ENCODE measurements around the gene VAV1. TPM values are rescaled to one million over a fixed set of nuclear protein-coding genes. Genes with fewer than 3 reads are reported as not detected.
"Not testable (repeated sequence)": the region's sequence is repeated elsewhere in the genome, so short reads cannot be mapped to it uniquely, and the experiment has no call there.

VAV1 gene
- total RNA-seq, 1 experiment from 2014 or later: 0.06 TPM

DNA sequence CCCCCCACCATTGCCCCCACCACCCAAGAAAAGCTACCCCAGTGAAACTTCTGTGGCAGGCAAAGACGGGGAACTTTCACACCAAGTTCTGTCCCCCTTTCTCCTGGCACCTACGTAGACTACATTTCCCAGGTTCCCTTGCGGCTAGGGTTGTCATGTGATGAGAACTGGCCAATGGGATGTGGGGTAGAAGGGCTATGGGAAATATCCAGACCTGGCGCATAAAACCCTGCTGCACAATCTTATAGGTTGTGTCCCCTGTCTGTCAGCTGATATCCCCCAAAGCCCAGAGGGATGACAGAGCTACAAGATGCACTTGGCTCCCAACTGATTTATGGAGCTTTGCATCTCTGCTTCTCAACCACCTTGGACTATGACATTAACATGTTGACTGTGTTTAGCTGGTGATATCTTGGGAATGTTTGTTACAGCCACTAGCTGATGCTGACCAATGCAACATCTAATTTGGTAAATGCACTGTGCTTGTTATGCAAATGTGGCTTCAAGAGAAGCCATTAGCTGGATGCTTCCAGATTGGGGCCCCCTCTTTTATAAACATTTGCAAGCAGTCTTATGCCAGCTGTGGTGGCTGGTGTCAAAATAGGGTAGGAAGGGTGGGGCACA, 11.3 kb upstream of the VAV1 start:
- no peak for DNase-seq (ENCODE audit: low spot score)

DNA sequence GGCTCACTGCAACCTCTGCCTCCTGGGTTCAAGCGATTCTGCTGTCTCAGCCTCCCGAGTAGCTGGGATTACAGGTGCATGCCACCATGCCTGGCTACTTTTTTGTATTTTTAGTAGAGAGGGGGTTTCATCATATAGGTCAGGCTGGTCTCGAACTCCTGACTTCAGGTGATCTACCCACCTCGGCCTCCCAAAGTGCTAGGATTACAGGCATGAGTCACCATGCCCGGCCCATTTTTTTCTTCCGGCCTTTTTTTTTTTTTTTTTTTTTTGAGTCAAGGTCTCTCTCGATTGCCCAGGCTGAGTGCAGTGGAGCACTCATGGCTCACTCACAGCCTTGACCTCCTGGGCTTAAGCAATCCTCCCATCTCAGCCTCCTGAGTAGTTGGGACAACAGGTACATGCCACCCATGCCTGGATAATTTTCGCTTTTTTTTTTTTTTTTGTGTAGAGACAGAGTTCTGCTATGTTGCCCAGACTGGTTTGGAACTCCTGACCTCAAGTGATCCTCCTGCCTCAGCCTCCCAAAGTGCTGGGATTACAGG, 10.2 kb upstream of the VAV1 start:
- DNase-seq (ENCODE audit: low spot score): not testable (repeated sequence)

DNA sequence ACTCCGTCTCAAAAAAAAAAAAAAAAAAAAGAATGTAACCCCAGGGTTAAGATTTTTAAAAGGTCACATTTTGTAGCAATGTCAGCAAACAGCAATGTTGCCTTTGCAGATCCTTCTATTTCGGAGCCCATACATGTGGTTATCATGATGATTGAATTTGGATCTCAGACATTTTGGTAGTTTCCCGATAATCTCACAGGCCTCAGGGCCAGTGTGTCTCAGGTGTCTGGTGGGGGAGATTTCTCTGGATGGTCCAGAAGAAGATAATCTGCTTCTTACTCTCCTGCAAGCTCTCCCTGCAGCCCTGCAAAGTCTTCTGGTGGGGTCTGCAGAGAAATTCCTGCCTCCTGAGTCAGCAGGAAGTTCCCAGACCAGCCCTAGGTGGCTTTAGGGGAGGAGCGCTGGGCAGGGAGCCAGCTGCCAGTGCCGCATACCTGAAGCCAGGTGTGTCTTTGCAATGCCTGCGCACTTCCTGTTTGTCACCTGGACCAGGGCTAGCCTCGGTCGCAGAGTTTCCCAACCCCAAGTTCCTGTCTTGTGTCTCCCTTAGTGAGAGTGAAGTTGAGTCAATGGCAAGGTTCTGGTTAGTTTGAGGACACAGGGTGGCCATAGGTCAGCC, 6.7 kb upstream of the VAV1 start:
- no peak for DNase-seq (ENCODE audit: low spot score)

DNA sequence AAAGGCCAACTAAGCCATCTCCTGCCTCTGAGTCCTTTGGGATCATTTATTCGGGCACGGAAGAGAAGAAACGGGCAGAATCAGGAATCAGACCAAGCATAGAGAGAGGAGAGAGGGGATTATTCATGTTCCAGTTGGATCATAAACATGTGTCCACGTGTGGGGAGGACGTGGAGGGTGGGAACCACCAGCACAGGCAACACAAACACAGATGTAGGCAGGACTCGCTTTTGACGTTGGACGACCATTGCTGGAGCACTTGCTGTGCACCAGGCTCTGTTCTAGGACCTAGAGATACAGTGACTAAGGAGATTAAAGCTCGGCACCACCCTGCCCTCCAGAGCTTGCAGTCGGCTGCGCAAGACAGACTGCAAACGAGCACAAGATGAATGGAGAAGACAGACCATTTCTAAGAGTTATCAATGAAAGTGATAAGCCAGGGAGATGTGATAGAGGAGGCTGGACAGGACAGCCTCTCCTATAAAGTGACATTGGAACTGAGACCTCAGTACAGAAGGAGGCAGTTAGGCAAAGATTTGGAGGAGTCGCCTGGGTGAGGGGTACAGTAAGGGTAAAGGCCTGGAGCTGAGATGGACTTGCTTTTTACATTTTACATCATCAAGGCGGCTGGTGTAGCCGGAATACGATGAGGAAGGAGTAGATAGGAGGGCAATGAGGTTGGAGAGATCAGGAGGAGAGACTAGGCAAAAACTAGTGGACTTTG, 6.0 kb upstream of the VAV1 start:
- no peak for DNase-seq (ENCODE audit: low spot score)

GRCh38 chr19:6767081-6767356, 5.5 kb upstream of the VAV1 start:
- DNase-seq (ENCODE audit: low spot score): no peak

DNA sequence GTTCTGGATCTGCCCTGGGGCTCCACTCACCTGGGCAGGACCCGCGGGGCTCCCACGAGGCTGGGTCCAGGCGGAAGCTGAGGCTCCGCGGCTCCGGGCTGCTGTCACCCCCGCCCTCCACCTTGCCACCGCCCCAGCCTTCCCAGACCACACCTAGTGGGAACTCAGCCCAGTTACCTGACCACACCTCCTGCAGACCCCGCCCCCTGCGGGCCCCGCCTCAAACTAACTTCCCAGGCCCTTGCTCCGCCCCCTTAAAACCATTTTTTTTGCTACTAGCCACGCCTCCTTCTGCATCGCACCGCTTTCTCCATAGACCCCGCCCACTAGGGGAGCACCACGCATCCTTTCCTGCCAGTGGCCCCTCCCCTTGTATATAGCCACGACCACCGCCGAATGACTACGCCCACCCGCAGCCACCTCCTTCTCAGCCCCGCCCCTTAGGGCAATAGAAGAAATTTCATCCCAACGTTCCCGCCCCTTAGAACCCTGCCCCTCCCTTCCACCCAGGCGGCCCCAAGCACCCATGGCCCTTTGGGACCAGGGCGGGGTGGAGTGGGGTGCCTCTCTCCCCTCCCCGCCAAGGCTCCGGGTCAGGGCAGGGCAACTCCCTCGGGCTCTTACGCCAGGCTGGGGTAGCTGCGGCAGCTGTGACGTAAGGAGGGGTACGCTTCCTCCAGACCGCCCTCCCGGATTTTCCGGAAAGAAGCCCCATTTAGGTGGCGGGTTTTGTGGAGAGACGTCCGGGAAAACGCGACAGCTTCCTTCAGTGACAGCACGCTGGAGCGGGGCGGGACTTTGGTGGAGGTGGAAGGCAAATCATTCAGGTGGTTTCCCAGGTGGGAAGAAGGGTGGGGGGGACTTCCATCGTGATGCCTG, 4.9 kb upstream of the VAV1 start, which contains the start of gene SH2D3A:
Gene SH2D3A (minus strand): TSS at position 79 of the 879 bp plus-strand sequence. CDS start 3,687 bp downstream, outside the sequence.
- DNase-seq (ENCODE audit: low spot score): no peak

- no peak for DNase-seq (ENCODE audit: low spot score)
Observed at GRCh38 chr19:6768236-6768785, 4.2 kb upstream of the VAV1 start.

DNA sequence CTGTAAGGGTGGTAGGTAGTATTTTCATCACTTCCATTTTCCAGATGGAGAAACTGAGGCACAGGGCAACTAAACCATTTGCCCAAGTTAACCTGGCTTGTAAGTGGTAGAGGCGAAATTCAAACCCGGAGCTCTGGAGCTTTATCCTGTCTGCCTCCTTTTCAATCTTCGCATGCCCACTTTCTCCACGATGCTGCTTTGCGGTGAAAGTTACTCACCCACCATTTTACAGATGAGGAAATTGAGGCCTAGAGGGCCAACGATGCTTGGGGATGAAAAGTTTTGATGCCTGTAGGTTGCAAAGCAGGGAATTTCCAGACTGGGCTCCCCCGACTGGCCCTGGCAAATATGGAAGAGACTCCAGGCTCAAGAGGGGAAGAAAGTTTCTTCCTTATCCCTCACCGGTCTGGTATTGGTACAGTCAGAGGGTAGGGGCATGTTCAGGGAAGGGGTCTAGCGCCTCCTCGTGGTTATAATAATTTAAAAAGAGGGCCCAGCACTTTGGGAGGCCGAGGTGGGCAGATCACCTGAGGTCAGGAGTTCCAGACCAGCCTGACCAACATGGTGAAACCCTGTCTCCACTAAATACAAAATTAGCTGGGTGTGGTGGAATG, 3.4 kb upstream of the VAV1 start:
- DNase-seq (ENCODE audit: low spot score): peak; percentile 38

GRCh38 chr19:6771648-6772027, 870 bp upstream of the VAV1 start:
- not testable (repeated sequence) for DNase-seq (ENCODE audit: low spot score)

- DNase-seq (ENCODE audit: low spot score): no peak
Observed at GRCh38 chr19:6772866-6773322, 386 bp downstream of the VAV1 start.

- DNase-seq (ENCODE audit: low spot score): no peak
Observed at GRCh38 chr19:6773323-6773931, 919 bp downstream of the VAV1 start.

DNA sequence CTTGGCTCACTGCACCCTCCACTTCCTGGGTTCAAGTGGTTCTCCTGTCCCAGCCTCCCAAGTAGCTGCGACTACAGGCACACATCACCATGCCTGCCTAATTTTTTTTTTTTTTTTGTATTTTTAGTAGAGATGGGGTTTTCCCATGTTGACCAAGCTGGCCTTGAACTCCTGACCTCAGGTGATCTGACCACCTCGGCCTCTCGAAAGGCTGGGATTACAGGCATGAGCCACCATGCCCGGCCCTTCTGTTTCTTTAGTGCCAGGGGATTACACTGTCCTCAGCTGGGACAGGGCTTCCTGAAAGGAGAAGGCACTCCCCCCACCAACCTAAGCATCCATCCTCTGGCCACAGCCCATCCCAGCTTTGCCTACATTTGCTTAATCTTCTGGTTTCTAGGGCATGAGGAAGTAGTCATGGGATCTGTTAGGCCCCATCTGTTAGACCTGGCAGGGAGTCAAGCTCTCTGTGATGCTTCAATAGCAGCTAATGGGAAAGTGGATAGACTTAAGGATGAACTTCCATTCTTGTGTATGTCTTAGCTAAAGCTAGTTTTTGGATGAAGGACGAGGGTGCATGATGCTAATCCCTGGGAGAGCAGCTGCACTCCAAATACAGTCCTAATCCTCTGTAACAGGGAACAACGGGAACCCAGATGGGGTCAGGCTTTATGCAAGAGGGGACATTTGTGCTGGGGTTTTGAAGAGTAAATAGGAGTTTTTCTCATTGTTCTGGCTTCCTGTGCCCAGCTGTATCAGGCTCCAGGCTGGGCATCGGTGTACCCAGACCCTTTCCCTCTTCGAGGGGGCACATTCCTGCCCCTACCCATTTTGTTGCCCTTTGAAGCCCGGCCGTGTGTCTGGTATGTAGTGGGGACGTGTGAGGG, 2.6 kb downstream of the VAV1 start:
- peak; percentile 48 for DNase-seq (ENCODE audit: low spot score)

DNA sequence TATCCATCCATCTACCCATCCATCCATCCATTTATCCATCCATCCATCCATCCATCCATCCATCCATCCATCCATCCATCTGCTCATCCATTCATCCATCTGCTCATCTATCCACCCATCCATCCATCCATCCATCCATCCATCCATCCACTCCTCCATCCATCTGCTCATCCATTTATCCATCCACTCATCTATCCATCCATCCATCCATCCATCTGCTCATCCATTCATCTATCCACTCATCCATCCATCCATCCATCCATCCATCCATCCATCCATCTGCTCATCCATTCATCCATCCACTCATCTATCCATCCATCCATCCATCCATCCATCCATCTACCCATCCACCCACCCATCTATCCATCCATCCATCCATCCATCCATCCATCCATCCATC, 3.5 kb downstream of the VAV1 start:
- DNase-seq (ENCODE audit: low spot score): not testable (repeated sequence)

- DNase-seq (ENCODE audit: low spot score): no peak
Observed at GRCh38 chr19:6776999-6777398, 4.5 kb downstream of the VAV1 start.

GRCh38 chr19:6777434-6777833, 4.9 kb downstream of the VAV1 start:
- DNase-seq (ENCODE audit: low spot score): no peak

GRCh38 chr19:6778386-6778785, 5.9 kb downstream of the VAV1 start:
- no peak for DNase-seq (ENCODE audit: low spot score)

- DNase-seq (ENCODE audit: low spot score): no peak
Observed at GRCh38 chr19:6779206-6779605, 6.7 kb downstream of the VAV1 start.

DNA sequence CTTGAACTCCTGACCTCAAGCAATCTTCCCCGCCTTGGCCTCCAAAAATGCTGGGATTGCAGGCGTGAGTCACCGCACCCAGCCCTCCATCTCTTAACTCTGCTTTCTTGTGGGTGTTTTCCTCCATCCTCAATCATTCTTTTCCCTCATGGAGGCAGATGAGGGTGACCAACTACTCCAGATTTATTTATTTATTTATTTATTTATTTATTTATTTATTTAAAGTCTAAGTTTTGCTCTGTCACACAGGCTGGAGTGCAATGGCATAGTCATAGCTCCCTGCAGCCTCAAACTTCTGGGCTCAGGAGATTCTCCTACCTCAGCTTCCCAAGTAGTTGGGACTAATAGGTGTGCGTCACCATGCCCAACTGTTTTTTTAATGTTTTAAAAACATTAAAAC, 14.9 kb downstream of the VAV1 start:
- DNase-seq (ENCODE audit: low spot score): no peak

DNA sequence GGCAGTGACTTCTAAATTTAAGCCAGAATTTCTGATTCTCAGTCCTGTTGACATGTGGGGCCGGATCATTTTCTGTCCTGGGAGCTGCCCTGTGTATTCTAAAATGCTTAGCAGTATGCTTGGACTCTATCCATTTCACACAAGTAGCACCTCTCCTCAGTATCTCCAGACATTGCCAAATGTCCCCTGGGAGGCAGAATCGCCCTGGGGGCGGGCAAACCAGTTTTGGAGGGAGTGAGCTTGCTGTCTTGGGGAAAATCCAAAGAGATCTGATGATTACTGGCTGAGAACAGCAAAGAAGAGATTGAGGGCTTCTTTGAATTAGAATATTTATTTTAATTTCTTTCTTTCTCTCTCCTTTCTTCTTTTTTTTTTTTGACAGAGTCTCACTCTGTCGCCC, 16.4 kb downstream of the VAV1 start:
- DNase-seq (ENCODE audit: low spot score): no peak

All from H4 (cell line).